ENCODE measurements around the gene LRRC32.

Gene LRRC32

GRCh38 chr11:76662656-76663485, 7.7 kb downstream of the LRRC32 start:
- no peak for DNase-seq (ENCODE audit: low spot score)

DNA sequence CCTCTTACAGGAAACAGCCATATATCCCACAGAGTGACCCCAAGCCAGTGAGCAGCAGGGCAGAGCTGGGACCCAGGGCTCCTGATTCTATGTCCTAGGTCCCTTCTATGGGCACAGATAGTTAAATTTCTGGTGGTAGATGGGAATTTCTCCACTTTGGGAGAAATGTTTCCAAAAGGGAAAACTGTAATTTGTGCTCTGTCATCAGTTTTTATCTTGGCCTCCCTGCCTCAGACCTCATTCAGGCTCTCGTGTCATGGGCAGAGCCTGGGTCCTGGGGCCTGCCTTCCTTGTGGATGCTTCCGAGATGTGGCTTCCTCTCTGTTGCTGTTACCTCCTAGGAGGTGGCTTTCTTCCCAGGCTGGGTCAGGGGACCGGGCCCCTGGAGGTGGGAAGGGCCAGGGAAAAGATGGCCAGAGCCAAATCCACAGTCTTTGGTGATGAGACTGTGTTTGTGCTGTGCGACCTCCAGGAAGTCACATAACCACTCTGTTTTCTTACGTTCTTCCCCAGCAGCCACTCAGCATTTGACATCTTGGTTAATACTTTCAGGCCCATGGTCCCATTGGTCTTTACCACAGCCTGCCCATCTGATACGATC, 8.6 kb downstream of the LRRC32 start:
- DNase-seq (ENCODE audit: low spot score), result no peak

DNA sequence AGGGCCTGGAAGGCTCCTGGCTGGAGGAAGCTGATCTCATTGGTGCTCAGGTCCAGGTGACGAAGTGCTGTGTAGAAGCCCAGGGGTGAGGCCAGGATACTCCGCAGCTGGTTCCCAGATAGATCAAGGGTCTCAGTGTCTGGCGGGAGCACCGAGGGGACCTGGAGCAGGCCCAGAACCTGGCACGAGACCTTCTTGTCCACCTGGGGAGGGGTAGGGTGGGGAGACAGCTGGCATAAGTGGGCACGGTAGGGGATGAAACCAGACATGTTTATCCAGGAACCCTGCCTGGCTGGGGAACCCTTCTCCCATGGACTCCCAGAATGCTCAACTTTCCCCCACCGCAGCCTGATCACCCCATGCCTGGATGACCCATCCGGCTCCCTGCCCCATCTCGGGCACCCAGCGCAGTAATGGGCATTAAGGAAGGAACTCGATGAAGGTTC, 9.2 kb downstream of the LRRC32 start:
- no peak for DNase-seq (ENCODE audit: low spot score)

- no peak for DNase-seq (ENCODE audit: low spot score)
Measured at GRCh38 chr11:76660533-76661305, 9.8 kb downstream of the LRRC32 start.

DNA sequence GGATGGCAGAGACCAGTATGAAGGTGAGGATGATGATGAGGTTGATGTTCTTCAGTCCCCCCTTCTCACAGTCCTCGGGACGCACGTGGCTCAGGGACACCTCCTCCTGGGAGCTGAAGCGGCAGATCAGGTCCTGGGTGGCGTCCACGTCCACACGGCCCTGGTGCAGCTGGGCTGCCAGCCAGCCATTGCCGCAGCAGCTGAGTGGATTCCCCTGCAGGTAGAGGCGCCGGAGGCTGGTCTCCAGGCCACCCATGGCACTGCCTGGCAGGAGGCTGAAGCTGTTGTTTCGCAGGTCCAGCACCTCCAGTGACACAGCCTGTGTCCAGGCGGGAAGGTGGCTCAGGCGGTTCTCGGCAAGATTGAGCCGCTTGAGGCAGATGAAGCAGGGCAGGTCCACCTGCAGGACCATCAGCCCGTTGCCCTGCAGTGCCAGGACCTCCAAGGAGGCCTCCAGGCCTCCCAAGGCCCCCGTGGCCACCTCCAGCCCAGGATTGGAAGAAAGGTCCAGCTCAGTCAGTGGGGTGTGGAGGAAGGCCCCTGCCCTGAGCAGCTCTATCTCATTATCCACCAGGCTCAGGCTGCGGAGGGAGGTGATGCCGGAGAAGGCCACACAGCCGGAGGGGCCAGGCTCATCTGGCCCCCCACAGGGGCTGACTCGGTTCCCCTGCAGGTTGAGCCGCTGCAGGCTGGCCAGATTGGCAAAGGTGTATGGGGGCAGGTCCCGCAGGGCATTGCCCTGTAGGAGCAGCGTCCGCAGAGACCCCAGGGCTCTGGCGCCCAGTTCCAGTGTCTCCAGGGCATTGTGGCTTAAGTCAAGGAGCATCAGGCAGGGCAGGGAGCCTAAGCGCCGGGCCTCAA, 10.6 kb downstream of the LRRC32 start:
- DNase-seq (ENCODE audit: low spot score), result no peak

GRCh38 chr11:76658651-76659650, 11.6 kb downstream of the LRRC32 start:
- DNase-seq (ENCODE audit: low spot score), result no peak

DNA sequence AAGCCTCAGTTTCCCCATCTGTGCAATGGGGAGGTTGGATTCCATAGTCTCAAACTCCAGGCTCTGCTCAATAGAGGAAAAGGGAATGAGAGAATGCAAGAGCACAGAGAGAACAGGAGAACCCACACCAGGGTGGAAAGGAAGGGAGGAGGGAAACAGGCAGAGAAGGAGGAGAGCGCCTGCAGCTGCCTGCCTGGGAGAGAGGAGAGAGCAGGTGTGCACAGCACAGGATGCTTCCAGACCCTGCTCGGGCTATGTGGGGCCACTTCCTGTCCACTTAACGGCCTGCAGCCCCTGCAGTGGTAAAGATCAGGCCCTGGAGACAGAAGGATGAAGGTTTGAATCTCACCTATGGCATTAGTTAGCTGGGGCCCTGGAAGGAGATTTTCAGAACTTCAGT, 12.3 kb downstream of the LRRC32 start:
- no peak for DNase-seq (ENCODE audit: low spot score)

- DNase-seq (ENCODE audit: low spot score), result no peak
Measured at GRCh38 chr11:76657187-76658170, 13.1 kb downstream of the LRRC32 start.

- DNase-seq (ENCODE audit: low spot score), result no peak
Measured at GRCh38 chr11:76656571-76657081, 13.9 kb downstream of the LRRC32 start.

GRCh38 chr11:76656050-76656531, 14.5 kb downstream of the LRRC32 start:
- DNase-seq (ENCODE audit: low spot score), result no peak

DNA sequence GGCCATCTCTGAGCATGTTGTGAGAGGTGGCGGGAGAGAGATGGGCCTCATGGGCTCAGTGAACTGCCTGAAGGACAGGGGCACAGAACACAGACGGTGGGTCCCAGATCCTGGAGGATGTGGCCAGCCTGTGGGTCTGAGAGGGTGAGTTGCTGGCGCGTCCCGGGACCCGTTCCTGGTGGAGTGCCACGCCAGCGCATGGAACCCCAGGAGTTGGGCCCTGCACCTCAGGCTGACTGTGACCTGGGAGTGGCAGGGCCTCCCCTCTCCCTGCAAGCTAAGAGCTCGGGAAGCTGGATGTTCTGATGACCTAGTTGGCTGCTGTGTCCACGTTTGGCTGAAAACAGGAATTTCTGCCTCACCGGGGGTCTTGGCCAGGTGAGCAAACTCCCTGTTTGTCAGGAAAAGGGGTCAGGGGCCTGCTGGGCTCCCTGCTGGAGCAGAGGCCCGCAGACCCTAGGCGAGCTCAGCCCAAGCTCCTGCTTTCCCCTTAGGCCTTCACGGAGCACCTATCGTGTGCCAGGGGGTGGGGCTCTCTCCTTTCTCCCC, 15.0 kb downstream of the LRRC32 start:
- no peak for DNase-seq (ENCODE audit: low spot score)

GRCh38 chr11:76654980-76655379, 15.6 kb downstream of the LRRC32 start:
- no peak for DNase-seq (ENCODE audit: low spot score)

GRCh38 chr11:76654298-76654851, 16.2 kb downstream of the LRRC32 start:
- DNase-seq (ENCODE audit: low spot score), result no peak

DNA sequence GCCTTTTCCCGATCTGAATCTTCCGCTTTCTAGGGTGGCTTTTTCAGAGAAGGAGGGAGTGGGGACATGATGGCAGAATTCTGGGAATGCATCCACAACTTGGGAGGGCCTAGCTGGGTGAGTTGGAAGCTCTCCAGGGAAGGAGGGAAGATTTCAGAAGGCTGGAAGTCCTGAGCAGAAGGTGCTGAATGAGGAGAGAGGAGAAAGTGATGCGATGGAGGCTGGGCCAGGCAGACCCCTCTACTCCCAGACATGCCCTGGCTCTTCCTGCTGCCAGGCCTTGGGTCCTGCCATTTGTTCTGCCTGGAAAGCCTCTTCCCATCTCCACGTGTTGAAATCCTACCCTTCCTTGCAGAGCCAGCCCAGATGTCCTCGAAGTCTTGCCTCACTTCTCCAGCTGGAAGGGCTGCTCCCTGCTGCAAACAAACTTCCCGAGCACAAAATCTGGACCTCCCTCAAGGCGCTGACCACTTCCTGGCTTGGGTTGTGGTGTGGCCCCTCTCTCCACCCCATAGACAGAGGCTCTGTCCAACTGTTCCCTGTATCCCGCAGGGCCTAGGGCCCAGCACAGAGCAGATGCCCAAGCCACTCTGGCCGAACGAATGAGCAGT, 16.8 kb downstream of the LRRC32 start:
- no peak for DNase-seq (ENCODE audit: low spot score)

GRCh38 chr11:76653012-76653673, 17.4 kb downstream of the LRRC32 start:
- DNase-seq (ENCODE audit: low spot score), result no peak

- DNase-seq (ENCODE audit: low spot score), result no peak
Measured at GRCh38 chr11:76649851-76650372, 20.6 kb downstream of the LRRC32 start.

GRCh38 chr11:76649011-76649410, 21.5 kb downstream of the LRRC32 start:
- DNase-seq (ENCODE audit: low spot score), result no peak
